Erythroblast (primary cell): ENCODE data around the gene RORB.

Experiments used
- GATA1 ChIP-seq: IDR thresholded peaks from 2 replicates; pipeline ENCODE4 v1.6.1; 2011; ENCODE audit warnings: low read depth, mild to moderate bottlenecking, control low read depth, low read length, moderate library complexity
- POLR2A ChIP-seq: IDR thresholded peaks from 2 replicates; pipeline ENCODE4 v1.6.1; 2011; ENCODE audit warnings: mild to moderate bottlenecking, low read length

DNA sequence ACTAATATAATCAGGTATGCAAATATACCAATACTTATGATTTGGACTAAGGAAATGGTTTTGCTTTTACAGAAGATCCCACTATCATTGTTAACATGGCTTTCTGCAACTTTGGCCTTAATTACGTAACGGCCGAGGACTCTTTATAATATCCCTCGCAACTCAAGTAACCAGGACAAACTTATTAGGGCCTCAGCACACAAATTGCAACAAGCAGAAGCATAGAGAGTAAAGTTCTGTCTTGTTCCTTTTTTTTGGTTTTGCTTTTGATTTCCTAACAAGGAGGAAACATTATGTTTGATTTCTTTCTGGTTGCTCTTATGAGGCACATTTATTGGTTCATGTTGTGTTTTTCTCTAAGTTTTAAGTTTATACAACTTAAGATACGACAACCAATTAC lies 60.4 kb downstream of the RORB start:
- TF ChIP-seq POLR2A = no peak
- no peak for TF ChIP-seq GATA1
